Measurements from ENCODE around the gene THAP10.
A peak's percentile ranks its signal among the peaks of the same experiment; 100 is the strongest.

The THAP10 gene

DNA sequence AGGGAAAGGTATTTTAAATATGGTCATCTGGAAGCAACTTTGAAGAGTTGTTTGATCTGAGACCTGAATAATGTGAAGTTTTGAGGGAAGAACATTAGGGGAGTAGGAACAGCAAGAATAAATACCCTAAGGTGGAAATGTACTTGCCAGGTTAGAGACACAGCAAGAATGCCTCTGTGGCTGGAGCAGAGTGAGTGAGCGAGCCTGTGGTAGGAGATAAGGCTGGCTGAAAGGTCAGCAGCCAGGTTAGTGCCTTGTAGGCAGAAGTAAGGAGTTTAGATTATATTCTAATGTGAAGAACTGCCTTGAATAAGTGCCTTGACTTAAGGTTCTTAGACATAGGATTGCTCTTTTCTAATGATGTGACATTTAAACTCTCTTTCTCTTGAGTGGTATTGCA is 18.7 kb upstream of the THAP10 start:
- TF ChIP-seq, protein P1, sequence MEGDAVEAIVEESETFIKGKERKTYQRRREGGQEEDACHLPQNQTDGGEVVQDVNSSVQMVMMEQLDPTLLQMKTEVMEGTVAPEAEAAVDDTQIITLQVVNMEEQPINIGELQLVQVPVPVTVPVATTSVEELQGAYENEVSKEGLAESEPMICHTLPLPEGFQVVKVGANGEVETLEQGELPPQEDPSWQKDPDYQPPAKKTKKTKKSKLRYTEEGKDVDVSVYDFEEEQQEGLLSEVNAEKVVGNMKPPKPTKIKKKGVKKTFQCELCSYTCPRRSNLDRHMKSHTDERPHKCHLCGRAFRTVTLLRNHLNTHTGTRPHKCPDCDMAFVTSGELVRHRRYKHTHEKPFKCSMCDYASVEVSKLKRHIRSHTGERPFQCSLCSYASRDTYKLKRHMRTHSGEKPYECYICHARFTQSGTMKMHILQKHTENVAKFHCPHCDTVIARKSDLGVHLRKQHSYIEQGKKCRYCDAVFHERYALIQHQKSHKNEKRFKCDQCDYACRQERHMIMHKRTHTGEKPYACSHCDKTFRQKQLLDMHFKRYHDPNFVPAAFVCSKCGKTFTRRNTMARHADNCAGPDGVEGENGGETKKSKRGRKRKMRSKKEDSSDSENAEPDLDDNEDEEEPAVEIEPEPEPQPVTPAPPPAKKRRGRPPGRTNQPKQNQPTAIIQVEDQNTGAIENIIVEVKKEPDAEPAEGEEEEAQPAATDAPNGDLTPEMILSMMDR (conservative IDR thresholded peaks at IDR 0.05; ENCODE audit: low read length): no peak
- H3K4me3 ChIP-seq (ENCODE audit: low read length): no peak overlapping the region
- DNase-seq (ENCODE audit: low read depth): no peak

DNA sequence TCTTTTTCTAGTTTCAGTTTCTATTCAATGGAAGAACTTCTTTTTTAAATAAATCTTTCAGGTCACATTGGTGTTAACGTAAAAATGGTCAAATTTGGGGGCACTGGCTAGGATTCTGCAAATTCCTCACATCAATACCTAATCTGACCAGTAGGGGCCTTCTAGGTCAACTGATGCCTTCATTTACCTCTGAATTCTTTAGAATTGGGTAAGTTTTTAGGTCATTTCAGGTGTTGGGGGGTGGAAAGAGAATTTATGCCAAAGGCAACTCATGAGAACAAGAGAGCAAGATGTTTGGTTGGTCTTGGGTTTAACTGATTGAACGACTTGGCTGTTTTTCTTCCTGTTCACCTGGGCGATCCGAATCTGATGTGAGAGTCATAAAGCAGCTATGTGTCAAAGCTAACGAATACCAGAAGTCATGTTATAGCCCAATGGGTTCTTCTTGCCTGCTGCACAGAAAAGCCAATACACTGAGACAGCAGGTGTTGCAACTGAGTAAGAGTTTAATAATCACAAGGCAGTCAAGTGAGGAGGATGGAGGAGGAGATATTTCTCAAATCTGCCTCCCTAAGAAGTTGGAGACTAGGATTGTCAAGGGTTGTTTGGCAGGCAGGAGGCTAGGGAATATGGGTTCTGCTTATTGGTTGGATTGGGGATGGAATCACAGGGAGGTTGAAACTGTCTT is 15.7 kb upstream of the THAP10 start:
- DNase-seq (ENCODE audit: low read depth): no peak
- no peak overlapping the region for H3K4me3 ChIP-seq (ENCODE audit: low read length)
- TF ChIP-seq, protein P1 (conservative IDR thresholded peaks at IDR 0.05; ENCODE audit: low read length): no peak

DNA sequence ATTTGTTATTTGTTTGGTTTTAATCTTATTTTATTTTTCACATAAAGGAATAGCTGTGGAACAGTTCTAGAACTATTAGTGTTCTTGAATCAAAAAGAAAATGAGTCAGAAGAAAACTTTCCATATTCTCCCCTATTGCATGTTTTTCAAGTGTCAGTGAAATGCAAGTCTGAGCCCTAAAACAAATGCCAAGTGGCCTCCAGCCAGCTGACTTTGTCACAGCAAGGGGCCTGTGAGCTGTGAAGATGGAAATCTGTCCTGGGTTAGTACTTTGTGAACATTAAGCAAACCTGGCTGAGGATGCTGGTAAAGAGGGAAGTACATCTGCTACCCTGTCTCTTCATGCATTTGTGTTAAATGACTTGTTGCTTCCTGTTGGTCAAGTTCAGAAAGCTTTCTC is 14.6 kb upstream of the THAP10 start:
- H3K4me3 ChIP-seq (ENCODE audit: low read length): no peak overlapping the region
- DNase-seq (ENCODE audit: low read depth): peak; percentile 48
- TF ChIP-seq, protein P1 (conservative IDR thresholded peaks at IDR 0.05; ENCODE audit: low read length): no peak

DNA sequence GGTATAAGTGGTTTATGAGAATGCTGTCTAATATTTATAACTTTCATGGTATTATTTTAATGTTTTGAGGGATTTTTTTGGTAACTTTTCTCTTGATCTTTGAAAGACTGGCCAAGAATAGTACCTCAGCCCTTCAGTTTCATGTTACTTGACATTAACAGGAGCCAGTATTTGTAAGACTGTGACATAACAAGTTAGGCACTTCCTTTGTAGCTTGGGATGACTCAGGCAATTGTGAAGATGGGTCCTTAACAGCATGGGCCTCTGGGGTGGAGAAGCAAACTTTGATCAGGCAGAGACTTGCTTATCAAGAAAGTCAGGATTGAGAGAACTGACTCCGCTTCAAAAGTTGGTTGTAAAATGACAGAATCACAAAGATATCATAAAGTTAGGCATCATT is 9.9 kb upstream of the THAP10 start:
- TF ChIP-seq, protein P1 (conservative IDR thresholded peaks at IDR 0.05; ENCODE audit: low read length): no peak
- no peak overlapping the region for H3K4me3 ChIP-seq (ENCODE audit: low read length)
- DNase-seq (ENCODE audit: low read depth): peak; percentile 81

DNA sequence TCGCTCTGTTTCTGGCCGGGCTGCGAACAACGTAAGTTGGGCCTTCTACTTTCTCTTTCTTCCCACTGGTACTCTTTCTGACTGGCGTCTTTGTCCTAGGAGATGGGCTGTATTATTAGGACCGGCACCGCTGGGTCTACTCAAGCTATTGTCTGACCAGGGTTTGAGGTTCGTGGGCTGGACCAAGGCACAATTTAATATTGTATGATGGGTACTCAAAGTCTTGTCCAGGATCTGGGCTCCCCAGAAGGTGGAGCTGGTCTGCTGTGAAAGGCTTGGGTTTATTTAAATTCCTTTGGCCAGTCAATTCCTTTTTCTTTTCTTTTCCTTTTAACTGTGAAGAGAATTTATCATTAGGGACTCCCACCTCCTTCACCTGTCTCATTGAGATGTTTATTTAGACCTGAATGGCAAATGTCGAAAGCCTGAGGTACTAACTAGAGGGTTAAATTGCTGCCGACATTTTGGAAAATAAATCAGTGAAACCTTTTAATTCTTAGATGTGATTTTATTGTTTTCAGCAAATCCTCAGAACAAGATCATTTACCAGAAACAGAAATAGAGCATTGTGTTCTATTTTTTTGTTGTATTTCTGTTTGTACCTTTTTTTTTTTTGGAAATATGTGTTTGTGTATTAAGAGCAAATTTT is 803 bp upstream of the THAP10 start:
- H3K4me3 ChIP-seq (ENCODE audit: low read length): peak overlapping the region; percentile 88
- TF ChIP-seq, protein P1 (conservative IDR thresholded peaks at IDR 0.05; ENCODE audit: low read length): peak; percentile 72
- DNase-seq (ENCODE audit: low read depth): peak; percentile 76

DNA sequence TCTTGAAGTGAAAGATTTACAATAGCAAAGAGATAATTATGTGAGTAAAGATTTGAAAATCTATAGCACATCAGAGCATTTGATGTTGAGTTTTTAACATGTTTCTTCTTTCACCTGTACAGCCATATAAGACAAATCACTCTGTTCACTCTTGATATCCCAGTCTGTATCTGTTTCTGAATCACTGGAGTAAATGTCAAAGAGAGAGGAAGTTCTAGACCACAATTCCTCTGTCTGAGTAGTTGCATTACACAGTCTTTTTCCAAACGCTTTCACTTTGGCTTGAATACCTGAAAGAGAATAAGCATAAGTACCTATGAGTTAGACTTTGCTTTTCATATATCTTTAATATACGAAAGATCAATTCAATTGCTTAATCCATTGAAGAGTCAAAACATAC is 9.9 kb downstream of the THAP10 start:
- no peak for DNase-seq (ENCODE audit: low read depth)
- H3K4me3 ChIP-seq (ENCODE audit: low read length): no peak overlapping the region
- TF ChIP-seq, protein P1 (conservative IDR thresholded peaks at IDR 0.05; ENCODE audit: low read length): no peak

DNA sequence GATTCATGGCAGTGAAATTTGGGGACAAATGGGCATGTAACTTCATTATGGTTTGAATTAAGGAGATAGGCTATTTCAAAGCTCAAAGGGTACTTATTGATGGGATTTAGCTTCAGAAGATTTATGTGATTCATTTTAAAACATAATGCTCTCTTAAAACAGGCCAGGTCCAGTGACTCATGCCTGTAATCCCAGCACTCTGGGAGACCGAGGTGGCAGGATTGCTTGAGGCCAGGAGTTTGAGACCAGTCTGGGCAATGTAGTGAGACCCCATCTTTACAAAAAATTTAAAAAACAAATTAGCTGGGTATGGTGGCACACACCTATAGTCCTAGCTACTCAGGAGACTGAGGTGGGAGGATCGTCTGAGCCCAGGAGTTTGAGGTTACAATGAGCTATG is 11.5 kb downstream of the THAP10 start:
- no peak for DNase-seq (ENCODE audit: low read depth)
- no peak overlapping the region for H3K4me3 ChIP-seq (ENCODE audit: low read length)
- TF ChIP-seq, protein P1 (conservative IDR thresholded peaks at IDR 0.05; ENCODE audit: low read length): no peak
